ENCODE results near the gene VENTX.

The VENTX gene

DNA sequence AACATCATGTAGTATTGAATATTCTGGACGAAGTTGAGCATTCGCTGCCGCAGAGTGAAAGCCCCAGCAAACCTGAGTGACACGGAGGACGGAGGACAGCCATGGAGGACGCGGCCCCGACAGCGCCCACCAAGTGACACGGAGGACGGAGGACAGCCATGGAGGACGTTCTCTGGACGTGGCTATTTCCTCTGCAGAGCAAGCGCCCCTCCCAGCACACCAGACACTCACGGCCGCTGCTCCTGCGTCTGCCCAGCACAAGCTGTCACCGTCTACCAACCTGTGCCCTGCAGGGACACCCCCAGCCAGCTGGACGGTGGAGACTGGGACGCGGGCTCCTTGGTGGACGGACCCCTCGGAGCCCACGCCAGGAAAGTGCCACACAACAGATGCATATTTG, 46.3 kb downstream of the VENTX start:
- H3K9me3 ChIP-seq (ENCODE audit: control insufficient read depth, insufficient read depth, low read length) = no peaks in the 10 kb centered on the region
- no peaks in the 10 kb centered on the region for H3K27me3 ChIP-seq (ENCODE audit: control insufficient read depth, low read length)

DNA sequence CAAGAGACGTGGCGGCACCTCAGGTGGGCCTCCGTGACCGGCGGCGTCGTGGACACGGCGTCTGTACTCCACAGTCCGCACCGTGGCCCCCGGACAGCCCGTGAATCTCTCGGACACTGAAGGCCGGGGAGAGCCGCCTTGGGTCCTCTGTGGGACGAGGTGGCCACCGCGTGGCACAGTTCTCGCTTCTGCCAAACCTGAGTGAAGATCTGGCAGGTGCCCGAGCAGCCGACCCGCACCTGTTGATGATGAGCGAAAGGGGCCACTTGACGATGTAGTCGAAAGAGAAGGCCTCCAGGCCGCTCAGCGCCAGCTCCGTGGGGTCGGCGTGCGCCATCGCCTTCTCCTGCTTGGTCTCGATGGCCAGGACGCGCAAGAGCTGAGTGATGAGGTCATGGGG, 47.6 kb downstream of the VENTX start:
- Histone ChIP-seq H3K9me2 (replicated peaks; ENCODE audit: control insufficient read depth, low read length) (no peaks in the 10 kb centered on the region), H4K20me1 (ENCODE audit: control insufficient read depth, insufficient read depth, low read depth, low read length) (no peaks in the 10 kb centered on the region), H3K4me3 (ENCODE audit: low read length) (no peak overlapping the region), H3K4me2 (ENCODE audit: low read length) (no peak overlapping the region), H3K9me3 (ENCODE audit: control insufficient read depth, insufficient read depth, low read length) (no peaks in the 10 kb centered on the region), H3K79me2 (ENCODE audit: control insufficient read depth, low read length) (no peaks in the 10 kb centered on the region), H3K27ac (ENCODE audit: low read depth, low read length) (no peak overlapping the region), H3F3A (ENCODE audit: control insufficient read depth, insufficient read depth) (no peaks in the 10 kb centered on the region), H3K27me3 (ENCODE audit: control insufficient read depth, low read length) (no peaks in the 10 kb centered on the region), H3K4me1 (ENCODE audit: control insufficient read depth, low read length) (no peaks in the 10 kb centered on the region), H3K36me3 (ENCODE audit: control insufficient read depth, low read length) (peaks cover 44% of the 10 kb centered on the region)
- TF ChIP-seq, protein P1, sequence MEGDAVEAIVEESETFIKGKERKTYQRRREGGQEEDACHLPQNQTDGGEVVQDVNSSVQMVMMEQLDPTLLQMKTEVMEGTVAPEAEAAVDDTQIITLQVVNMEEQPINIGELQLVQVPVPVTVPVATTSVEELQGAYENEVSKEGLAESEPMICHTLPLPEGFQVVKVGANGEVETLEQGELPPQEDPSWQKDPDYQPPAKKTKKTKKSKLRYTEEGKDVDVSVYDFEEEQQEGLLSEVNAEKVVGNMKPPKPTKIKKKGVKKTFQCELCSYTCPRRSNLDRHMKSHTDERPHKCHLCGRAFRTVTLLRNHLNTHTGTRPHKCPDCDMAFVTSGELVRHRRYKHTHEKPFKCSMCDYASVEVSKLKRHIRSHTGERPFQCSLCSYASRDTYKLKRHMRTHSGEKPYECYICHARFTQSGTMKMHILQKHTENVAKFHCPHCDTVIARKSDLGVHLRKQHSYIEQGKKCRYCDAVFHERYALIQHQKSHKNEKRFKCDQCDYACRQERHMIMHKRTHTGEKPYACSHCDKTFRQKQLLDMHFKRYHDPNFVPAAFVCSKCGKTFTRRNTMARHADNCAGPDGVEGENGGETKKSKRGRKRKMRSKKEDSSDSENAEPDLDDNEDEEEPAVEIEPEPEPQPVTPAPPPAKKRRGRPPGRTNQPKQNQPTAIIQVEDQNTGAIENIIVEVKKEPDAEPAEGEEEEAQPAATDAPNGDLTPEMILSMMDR (IDR thresholded peaks at IDR 0.05; ENCODE audit: low read depth, low read length, poor library complexity, severe bottlenecking) = no peak
- no peak for TF ChIP-seq EZH2phosphoT487 (IDR thresholded peaks at IDR 0.05; ENCODE audit: borderline replicate concordance, low read length)

More for the DNA sequence above, 46.3 kb downstream of the VENTX start:
- no peaks in the 10 kb centered on the region for H3F3A ChIP-seq (ENCODE audit: control insufficient read depth, insufficient read depth)
- no peak overlapping the region for H3K4me2 ChIP-seq (ENCODE audit: low read length)
- no peaks in the 10 kb centered on the region for H3K9me2 ChIP-seq (replicated peaks; ENCODE audit: control insufficient read depth, low read length)
- peaks cover 41% of the 10 kb centered on the region for H3K36me3 ChIP-seq (ENCODE audit: control insufficient read depth, low read length)
- no peaks in the 10 kb centered on the region for H4K20me1 ChIP-seq (ENCODE audit: control insufficient read depth, insufficient read depth, low read depth, low read length)
- TF ChIP-seq EZH2phosphoT487 (IDR thresholded peaks at IDR 0.05; ENCODE audit: borderline replicate concordance, low read length) = no peak
- TF ChIP-seq, protein P1 (IDR thresholded peaks at IDR 0.05; ENCODE audit: low read depth, low read length, poor library complexity, severe bottlenecking) = no peak
- H3K79me2 ChIP-seq (ENCODE audit: control insufficient read depth, low read length) = no peaks in the 10 kb centered on the region
- no peak overlapping the region for H3K4me3 ChIP-seq (ENCODE audit: low read length)
- no peaks in the 10 kb centered on the region for H3K4me1 ChIP-seq (ENCODE audit: control insufficient read depth, low read length)
- H3K27ac ChIP-seq (ENCODE audit: low read depth, low read length) = no peak overlapping the region

DNA sequence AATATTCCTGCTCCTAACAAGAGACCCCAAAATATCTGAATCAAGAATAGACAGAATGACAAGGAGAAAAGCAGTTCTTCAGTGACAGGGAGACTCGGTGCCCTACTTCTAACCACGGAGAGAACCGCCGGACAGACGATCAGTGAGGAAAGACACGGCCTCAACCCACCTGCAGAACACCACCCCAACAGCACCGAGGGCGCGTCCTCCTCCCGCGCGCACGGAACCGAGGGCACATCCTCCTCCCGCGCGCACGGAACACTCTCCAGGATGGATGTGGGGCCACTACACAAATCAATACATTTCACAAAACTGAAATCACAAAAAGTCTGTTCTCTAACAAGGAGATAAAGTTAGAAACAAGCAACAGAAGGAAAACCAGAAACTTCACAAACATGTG, 48.7 kb downstream of the VENTX start:
- H3K4me3 ChIP-seq (ENCODE audit: low read length) = no peak overlapping the region
- H3K79me2 ChIP-seq (ENCODE audit: control insufficient read depth, low read length) = no peaks in the 10 kb centered on the region
- no peaks in the 10 kb centered on the region for H3K9me2 ChIP-seq (replicated peaks; ENCODE audit: control insufficient read depth, low read length)
- H3K9me3 ChIP-seq (ENCODE audit: control insufficient read depth, insufficient read depth, low read length) = no peaks in the 10 kb centered on the region
- H3F3A ChIP-seq (ENCODE audit: control insufficient read depth, insufficient read depth) = no peaks in the 10 kb centered on the region
- no peaks in the 10 kb centered on the region for H3K27me3 ChIP-seq (ENCODE audit: control insufficient read depth, low read length)
- H4K20me1 ChIP-seq (ENCODE audit: control insufficient read depth, insufficient read depth, low read depth, low read length) = no peaks in the 10 kb centered on the region
- H3K4me1 ChIP-seq (ENCODE audit: control insufficient read depth, low read length) = no peaks in the 10 kb centered on the region
- H3K27ac ChIP-seq (ENCODE audit: low read depth, low read length) = no peak overlapping the region
- no peak overlapping the region for H3K4me2 ChIP-seq (ENCODE audit: low read length)
- peaks cover 47% of the 10 kb centered on the region for H3K36me3 ChIP-seq (ENCODE audit: control insufficient read depth, low read length)
- TF ChIP-seq EZH2phosphoT487 (IDR thresholded peaks at IDR 0.05; ENCODE audit: borderline replicate concordance, low read length) = no peak
- TF ChIP-seq, protein P1 (IDR thresholded peaks at IDR 0.05; ENCODE audit: low read depth, low read length, poor library complexity, severe bottlenecking) = no peak

All from DOHH2 (cell line).